Ascending aorta (tissue), 2 donors: ENCODE results near the gene UBA5. TPM values are rescaled to one million over a fixed set of nuclear protein-coding genes. Genes with fewer than 3 reads are reported as not detected.

Source experiments
- DNase-seq, 2 donors: peaks; one replicate each; pipeline ENCODE4 v3.0.0-alpha.2; 2019; ENCODE audit warnings: low spot score in 2 of 2
- H3K27ac ChIP-seq, 2 donors: fragments of 200-600 bp; sonication (generic); one replicate each; pipeline ENCODE4 v1.5.1; 2016 to 2017; ENCODE audit warnings: mild to moderate bottlenecking in 1 of 2
- H3K27me3 ChIP-seq: fragments of 200-600 bp; sonication (generic); one replicate; pipeline ENCODE4 v1.5.1; 2017
- H3K36me3 ChIP-seq, 2 donors: fragments of 200-600 bp; sonication (generic); one replicate each; pipeline ENCODE4 v1.5.1; 2016
- H3K4me1 ChIP-seq, 2 donors: fragments of 200-600 bp; sonication (generic); one replicate each; pipeline ENCODE4 v1.5.1; 2016 to 2017; ENCODE audit warnings: mild to moderate bottlenecking in 1 of 2
- H3K4me3 ChIP-seq, 2 donors: fragments of 200-600 bp; sonication (generic); one replicate each; pipeline ENCODE4 v1.5.1; 2016 to 2017; ENCODE audit warnings: mild to moderate bottlenecking in 1 of 2
- H3K9me3 ChIP-seq, 2 donors: fragments of 200-600 bp; sonication (generic); one replicate each; pipeline ENCODE4 v1.5.1; 2016
- CTCF ChIP-seq, 3 experiments: fragments of 200-600 bp in 2 of 3; fragments of 450-650 bp in 1 of 3; sonication (generic) in 2 of 3; IDR thresholded peaks; one replicate each; pipeline ENCODE4 v1.5.1; 2016 to 2019; ENCODE audit warnings: antibody characterized with exemption in 3 of 3, mild to moderate bottlenecking in 1 of 3, moderate library complexity in 1 of 3
- intact Hi-C: fragments of 100-400 bp; cut with DNase I; formaldehyde crosslinking; loops from one replicate; pipeline ENCODE4 v1.15.1; 2023
- total RNA-seq: library from RNA; depleted of rRNA; stranded (reverse); fragments of >200 nt; gene quantifications from one replicate; pipeline ENCODE4 v1.1.0, GENCODE V29; 2016

Gene UBA5
- total RNA-seq, 1 donor from 2014 or later, result 21.2 TPM

GRCh38 chr3:132654721-132655120 lies 5.4 kb upstream of the UBA5 start:
- H3K27ac ChIP-seq, result no peak overlapping the region
- H3K9me3 ChIP-seq, result no peaks in the 10 kb centered on the region
- no peak for TF ChIP-seq CTCF (IDR thresholded peaks at IDR 0.05)
- intact Hi-C loops, result no loop called here
- no peaks in the 10 kb centered on the region for H3K36me3 ChIP-seq
- DNase-seq, result no peak
- no peaks in the 10 kb centered on the region for H3K27me3 ChIP-seq
- peaks cover 0 to 6% of the 10 kb centered on the region in 2 donors for H3K4me1 ChIP-seq
- H3K4me3 ChIP-seq, result no peak overlapping the region

GRCh38 chr3:132655471-132655870 lies 4.7 kb upstream of the UBA5 start:
- intact Hi-C loops, result no loop called here
- peaks cover 0 to 6% of the 10 kb centered on the region in 2 donors for H3K4me1 ChIP-seq
- H3K27me3 ChIP-seq, result no peaks in the 10 kb centered on the region
- H3K36me3 ChIP-seq, result no peaks in the 10 kb centered on the region
- no peak for DNase-seq
- no peak overlapping the region for H3K27ac ChIP-seq
- no peak for TF ChIP-seq CTCF (IDR thresholded peaks at IDR 0.05)
- H3K4me3 ChIP-seq, result no peak overlapping the region
- no peaks in the 10 kb centered on the region for H3K9me3 ChIP-seq

GRCh38 chr3:132657869-132658747 lies 2.0 kb upstream of the UBA5 start:
- peak overlapping the region in 1 of 2 donors; percentile 95 for H3K27ac ChIP-seq
- no peaks in the 10 kb centered on the region for H3K36me3 ChIP-seq

GRCh38 chr3:132659000-132659364 lies 1.1 kb upstream of the UBA5 start:
- no peaks in the 10 kb centered on the region for H3K36me3 ChIP-seq
- no peak for DNase-seq
- intact Hi-C loops, result loop anchor here (1.0 kb wide), 2 partner anchors 63 to 914 kb away; partner anchors contain the start of genes CDV3 and NPHP3
- peak overlapping the region; percentile 80 to 81 for H3K4me3 ChIP-seq
- peaks cover 0 to 19% of the 10 kb centered on the region in 2 donors for H3K4me1 ChIP-seq
- no peak for TF ChIP-seq CTCF (IDR thresholded peaks at IDR 0.05)
- no peaks in the 10 kb centered on the region for H3K27me3 ChIP-seq
- H3K9me3 ChIP-seq, result no peaks in the 10 kb centered on the region
- peak overlapping the region; percentile 95 to 98 for H3K27ac ChIP-seq

More at GRCh38 chr3:132657869-132658747, 2.0 kb upstream of the UBA5 start:
- Histone ChIP-seq H3K9me3 (no peaks in the 10 kb centered on the region), H3K4me3 (peak overlapping the region; percentile 80 to 81), H3K4me1 (peaks cover 0 to 19% of the 10 kb centered on the region in 2 donors), H3K27me3 (no peaks in the 10 kb centered on the region)
- intact Hi-C loops, result no loop called here
- no peak for DNase-seq
- TF ChIP-seq CTCF (IDR thresholded peaks at IDR 0.05), result no peak

GRCh38 chr3:132659365-132660051 lies 621 bp upstream of the UBA5 start, which contains the start of gene ACAD11:
ACAD11 (minus strand) TSS chr3:132659809; CDS start chr3:132659751, 58 bp downstream.
- Histone ChIP-seq H3K4me3 (peak within 1 kb of the TSS; percentile 80 to 81), H3K36me3 (no peaks in the 10 kb centered on the region), H3K9me3 (no peaks in the 10 kb centered on the region), H3K27ac (peak within 1 kb of the TSS; percentile 95 to 98), H3K27me3 (no peaks in the 10 kb centered on the region), H3K4me1 (peaks cover 0 to 19% of the 10 kb centered on the region in 2 donors)
- peak; percentile 56 to 85 for DNase-seq
- intact Hi-C loops, result loop anchor here (1.0 kb wide), 2 partner anchors 63 to 914 kb away; partner anchors contain the start of genes CDV3 and NPHP3
- peak in 2 of 3 experiments; percentile 66 to 67 for TF ChIP-seq CTCF (IDR thresholded peaks at IDR 0.05)
